HAP-1 (cell line): ENCODE results near the gene MYO16.

Experiments used
- DNase-seq, 2 experiments: peaks; one replicate each; pipeline ENCODE4 v3.0.0-alpha.2; 2016 to 2020; ENCODE audit warnings: low spot score in 2 of 2
- H3K27me3 ChIP-seq: fragments of 250-450 bp; sonication (Bioruptor Pico); 2 replicates; pipeline ENCODE4 v1.5.1; 2020; ENCODE audit warnings: low read depth, mild to moderate bottlenecking, moderate library complexity
- H3K36me3 ChIP-seq: fragments of 250-450 bp; sonication (Bioruptor Pico); replicated peaks from 2 replicates; pipeline ENCODE4 v1.5.1; 2020; ENCODE audit warnings: mild to moderate bottlenecking
- H3K4me1 ChIP-seq: fragments of 250-450 bp; sonication (Bioruptor Pico); 2 replicates; pipeline ENCODE4 v1.5.1; 2020; ENCODE audit warnings: mild to moderate bottlenecking
- H3K4me3 ChIP-seq: fragments of 250-450 bp; sonication (Bioruptor Pico); 2 replicates; pipeline ENCODE4 v1.5.1; 2020; ENCODE audit warnings: mild to moderate bottlenecking, moderate library complexity
- H3K9me3 ChIP-seq: fragments of 250-450 bp; sonication (Bioruptor Pico); 2 replicates; pipeline ENCODE4 v1.5.1; 2020; ENCODE audit warnings: mild to moderate bottlenecking, moderate library complexity
- in situ Hi-C: fragments of 300-500 bp; cut with MboI; formaldehyde crosslinking; loops from 3 replicates; pipeline ENCODE4 v1.14.3; 2020; ENCODE audit warnings: low sequenced_read_pairs, inconsistent platforms, mixed read lengths

The MYO16 gene

DNA sequence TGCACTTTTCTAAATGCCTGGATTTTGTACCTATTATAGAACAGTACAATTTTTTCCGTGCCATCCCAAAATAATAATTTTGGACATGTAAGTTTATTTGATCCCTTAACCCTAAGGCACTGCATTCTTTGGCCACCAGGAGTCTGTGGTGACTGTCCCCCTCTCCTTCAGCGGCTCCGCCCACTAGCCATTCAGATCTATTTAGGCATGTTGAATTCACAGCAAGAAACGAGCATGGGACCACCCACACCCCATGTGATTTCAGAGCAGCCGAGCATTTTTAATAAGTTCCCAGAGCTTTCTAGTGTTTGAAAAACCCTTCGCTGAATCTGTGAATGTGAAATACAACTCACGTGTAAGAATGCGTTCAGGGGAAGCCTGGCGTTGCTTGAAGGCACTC, 567.5 kb downstream of the MYO16 start:
- DNase-seq = peak in 1 of 2 experiments; percentile 7
- no peaks in the 10 kb centered on the region for H3K9me3 ChIP-seq
- H3K27me3 ChIP-seq = no peaks in the 10 kb centered on the region
- in situ Hi-C loops = no loop called here
- no peaks in the 10 kb centered on the region for H3K36me3 ChIP-seq
- H3K4me3 ChIP-seq = no peak overlapping the region
- H3K4me1 ChIP-seq = no peaks in the 10 kb centered on the region

- Histone ChIP-seq H3K4me3 (no peak overlapping the region), H3K36me3 (no peaks in the 10 kb centered on the region), H3K9me3 (no peaks in the 10 kb centered on the region), H3K4me1 (no peaks in the 10 kb centered on the region), H3K27me3 (no peaks in the 10 kb centered on the region)
- no peak for DNase-seq
- in situ Hi-C loops = no loop called here
Measured at GRCh38 chr13:109198585-109198984, 569.2 kb downstream of the MYO16 start.

DNA sequence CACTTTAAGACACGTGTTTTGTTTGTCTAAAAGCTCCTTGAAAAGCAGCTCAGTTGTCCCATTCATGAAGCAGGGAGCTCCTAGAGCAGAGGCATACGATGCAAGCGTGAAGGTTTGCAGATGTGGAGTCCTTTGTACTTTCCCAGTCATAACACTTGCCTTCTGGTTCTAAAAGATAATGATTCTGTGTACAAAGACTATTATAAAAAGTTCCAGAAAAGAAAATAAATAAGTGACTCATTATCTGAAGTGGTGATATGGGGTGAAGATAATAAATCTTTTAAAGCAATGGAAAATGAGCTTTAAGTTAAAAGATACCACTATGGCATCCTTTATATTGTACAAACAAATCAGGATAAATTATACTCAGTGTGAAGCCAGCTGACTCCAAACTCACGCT, 569.9 kb downstream of the MYO16 start:
- Histone ChIP-seq H3K4me3 (no peak overlapping the region), H3K27me3 (no peaks in the 10 kb centered on the region), H3K9me3 (no peaks in the 10 kb centered on the region), H3K36me3 (no peaks in the 10 kb centered on the region), H3K4me1 (no peaks in the 10 kb centered on the region)
- no peak for DNase-seq
- in situ Hi-C loops = no loop called here

GRCh38 chr13:109200556-109200955, 571.1 kb downstream of the MYO16 start:
- H3K4me3 ChIP-seq = no peak overlapping the region
- no peak for DNase-seq
- no peaks in the 10 kb centered on the region for H3K4me1 ChIP-seq
- no peaks in the 10 kb centered on the region for H3K27me3 ChIP-seq
- no peaks in the 10 kb centered on the region for H3K9me3 ChIP-seq
- H3K36me3 ChIP-seq = no peaks in the 10 kb centered on the region
- in situ Hi-C loops = no loop called here

- no peaks in the 10 kb centered on the region for H3K4me1 ChIP-seq
- no peak for DNase-seq
- no peak overlapping the region for H3K4me3 ChIP-seq
- no peaks in the 10 kb centered on the region for H3K27me3 ChIP-seq
- H3K36me3 ChIP-seq = no peaks in the 10 kb centered on the region
- no peaks in the 10 kb centered on the region for H3K9me3 ChIP-seq
- in situ Hi-C loops = no loop called here
Measured at GRCh38 chr13:109203587-109203986, 574.2 kb downstream of the MYO16 start.

DNA sequence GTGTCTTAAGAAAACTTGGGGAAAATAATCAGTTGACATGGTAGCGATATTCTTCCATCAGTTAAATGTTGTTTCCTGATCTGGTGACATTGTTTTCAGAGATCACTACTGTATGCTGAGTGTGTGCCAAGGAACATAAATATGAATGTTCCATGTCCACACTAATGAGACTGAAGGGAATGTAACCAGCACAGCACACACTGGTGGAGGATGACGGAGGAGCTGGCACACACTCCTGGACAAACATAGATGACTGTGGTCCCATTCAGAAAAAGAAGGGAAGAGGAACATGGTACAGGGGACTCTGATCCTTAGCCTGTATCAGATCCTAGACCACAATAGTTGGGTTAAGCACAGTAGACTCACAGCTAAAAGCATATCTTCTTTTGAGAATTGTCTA, 574.8 kb downstream of the MYO16 start:
- H3K4me3 ChIP-seq = no peak overlapping the region
- no peak for DNase-seq
- H3K9me3 ChIP-seq = no peaks in the 10 kb centered on the region
- no peaks in the 10 kb centered on the region for H3K4me1 ChIP-seq
- in situ Hi-C loops = no loop called here
- no peaks in the 10 kb centered on the region for H3K36me3 ChIP-seq
- H3K27me3 ChIP-seq = no peaks in the 10 kb centered on the region

DNA sequence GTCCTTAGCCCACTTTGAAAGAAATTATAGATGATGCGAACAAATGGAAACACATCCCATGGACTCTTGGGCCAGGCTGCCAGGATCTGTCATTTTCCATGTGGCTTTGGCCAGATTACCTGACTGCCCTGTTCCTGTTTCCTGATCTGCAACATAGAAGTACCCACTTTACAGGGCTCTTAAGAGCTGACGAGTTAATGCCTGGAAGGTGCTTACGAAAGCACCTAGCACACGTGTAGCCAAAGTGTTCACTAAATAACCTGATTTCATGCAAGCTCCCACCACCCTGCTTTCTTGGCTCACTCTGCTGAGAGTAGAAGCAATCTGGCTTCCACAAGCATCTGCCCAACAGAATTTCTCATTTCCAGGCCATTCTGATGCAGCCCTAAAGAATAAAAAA, 575.2 kb downstream of the MYO16 start:
- no peaks in the 10 kb centered on the region for H3K36me3 ChIP-seq
- H3K4me1 ChIP-seq = no peaks in the 10 kb centered on the region
- H3K27me3 ChIP-seq = no peaks in the 10 kb centered on the region
- no peak overlapping the region for H3K4me3 ChIP-seq
- no peaks in the 10 kb centered on the region for H3K9me3 ChIP-seq
- in situ Hi-C loops = no loop called here
- DNase-seq = no peak

- in situ Hi-C loops = no loop called here
Measured at GRCh38 chr13:109205315-109205714, 575.9 kb downstream of the MYO16 start.

GRCh38 chr13:109206616-109207015, 577.2 kb downstream of the MYO16 start:
- Histone ChIP-seq H3K36me3 (no peaks in the 10 kb centered on the region), H3K27me3 (no peaks in the 10 kb centered on the region), H3K4me1 (no peaks in the 10 kb centered on the region), H3K9me3 (no peaks in the 10 kb centered on the region; the same call in 1 of the 2 replicates), H3K4me3 (no peak overlapping the region)
- in situ Hi-C loops = no loop called here
- no peak for DNase-seq

More at GRCh38 chr13:109205315-109205714, 575.9 kb downstream of the MYO16 start:
- no peak for DNase-seq
- no peaks in the 10 kb centered on the region for H3K27me3 ChIP-seq
- no peaks in the 10 kb centered on the region for H3K4me1 ChIP-seq
- no peak overlapping the region for H3K4me3 ChIP-seq
- H3K36me3 ChIP-seq = no peaks in the 10 kb centered on the region
- H3K9me3 ChIP-seq = no peaks in the 10 kb centered on the region

DNA sequence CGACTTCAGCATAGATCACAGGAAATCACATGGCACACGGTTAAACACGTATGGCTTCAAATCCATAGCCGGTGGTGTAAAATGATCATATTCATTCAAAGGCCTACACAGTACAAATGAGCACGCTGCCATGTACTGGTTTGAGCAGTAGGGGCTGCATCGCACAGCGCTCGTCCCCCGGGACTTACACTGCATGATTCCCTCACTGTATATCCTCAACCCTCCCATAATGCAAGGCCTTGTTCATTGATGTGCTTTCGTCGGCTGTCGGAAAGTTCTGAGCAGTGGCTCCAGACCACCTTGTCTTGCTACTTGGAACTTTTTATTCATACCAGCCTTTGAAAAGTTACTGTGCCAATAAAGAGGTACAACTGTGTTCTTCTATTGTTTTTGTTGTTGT, 578.2 kb downstream of the MYO16 start:
- H3K4me3 ChIP-seq = no peak overlapping the region
- no peaks in the 10 kb centered on the region for H3K36me3 ChIP-seq
- DNase-seq = no peak
- H3K4me1 ChIP-seq = no peaks in the 10 kb centered on the region
- in situ Hi-C loops = no loop called here
- H3K27me3 ChIP-seq = no peaks in the 10 kb centered on the region
- H3K9me3 ChIP-seq = no peaks in the 10 kb centered on the region; the same call in 1 of the 2 replicates

GRCh38 chr13:109208522-109208921, 579.1 kb downstream of the MYO16 start:
- no peaks in the 10 kb centered on the region for H3K27me3 ChIP-seq
- no peaks in the 10 kb centered on the region for H3K4me1 ChIP-seq
- no peak overlapping the region for H3K4me3 ChIP-seq
- in situ Hi-C loops = no loop called here
- H3K9me3 ChIP-seq = no peaks in the 10 kb centered on the region; the same call in 1 of the 2 replicates
- no peak for DNase-seq
- H3K36me3 ChIP-seq = no peaks in the 10 kb centered on the region

- no peak for DNase-seq
- Histone ChIP-seq H3K9me3 (no peaks in the 10 kb centered on the region; the same call in 1 of the 2 replicates), H3K27me3 (no peaks in the 10 kb centered on the region), H3K4me1 (no peaks in the 10 kb centered on the region), H3K36me3 (no peaks in the 10 kb centered on the region), H3K4me3 (no peak overlapping the region)
- in situ Hi-C loops = no loop called here
Measured at GRCh38 chr13:109209526-109209925, 580.1 kb downstream of the MYO16 start.

DNA sequence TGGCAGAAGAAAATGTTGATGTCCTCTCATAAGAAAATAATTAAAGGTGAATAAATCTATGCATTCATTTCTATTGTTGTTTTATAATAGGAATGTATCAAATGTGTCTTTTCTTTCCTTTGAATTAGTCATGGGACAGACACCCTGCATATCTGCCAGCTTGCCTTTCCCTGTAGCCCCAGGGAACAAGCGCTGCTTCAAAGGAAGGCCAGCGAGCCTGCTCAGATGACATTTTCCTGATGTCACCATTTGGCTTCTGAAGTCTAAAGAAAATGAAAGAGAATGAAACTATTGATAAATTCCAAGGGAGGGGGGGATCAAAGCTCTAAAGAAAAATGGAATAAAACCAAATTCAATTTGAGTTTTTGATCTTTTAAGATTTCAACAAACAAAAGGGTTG, 582.2 kb downstream of the MYO16 start:
- DNase-seq = no peak
- no peaks in the 10 kb centered on the region for H3K36me3 ChIP-seq
- no peak overlapping the region for H3K4me3 ChIP-seq
- in situ Hi-C loops = no loop called here
- no peaks in the 10 kb centered on the region; the same call in 1 of the 2 replicates for H3K9me3 ChIP-seq
- H3K27me3 ChIP-seq = no peaks in the 10 kb centered on the region
- H3K4me1 ChIP-seq = no peaks in the 10 kb centered on the region

GRCh38 chr13:109212650-109213049, 583.2 kb downstream of the MYO16 start:
- DNase-seq = no peak
- H3K4me1 ChIP-seq = no peaks in the 10 kb centered on the region
- H3K9me3 ChIP-seq = no peaks in the 10 kb centered on the region; the same call in 1 of the 2 replicates
- no peaks in the 10 kb centered on the region for H3K27me3 ChIP-seq
- in situ Hi-C loops = no loop called here
- H3K4me3 ChIP-seq = no peak overlapping the region
- no peaks in the 10 kb centered on the region for H3K36me3 ChIP-seq

GRCh38 chr13:109213714-109214113, 584.3 kb downstream of the MYO16 start:
- H3K36me3 ChIP-seq = no peaks in the 10 kb centered on the region
- no peak overlapping the region for H3K4me3 ChIP-seq
- in situ Hi-C loops = no loop called here
- H3K4me1 ChIP-seq = no peaks in the 10 kb centered on the region
- H3K27me3 ChIP-seq = no peaks in the 10 kb centered on the region
- no peaks in the 10 kb centered on the region; the same call in 1 of the 2 replicates for H3K9me3 ChIP-seq
- DNase-seq = no peak
